ENCODE measurements around the gene MRPL45. TPM values are rescaled to one million over a fixed set of nuclear protein-coding genes. Genes with fewer than 3 reads are reported as not detected.

Gene MRPL45
- total RNA-seq, 1 experiment from 2014 or later, result 60.3 TPM

DNA sequence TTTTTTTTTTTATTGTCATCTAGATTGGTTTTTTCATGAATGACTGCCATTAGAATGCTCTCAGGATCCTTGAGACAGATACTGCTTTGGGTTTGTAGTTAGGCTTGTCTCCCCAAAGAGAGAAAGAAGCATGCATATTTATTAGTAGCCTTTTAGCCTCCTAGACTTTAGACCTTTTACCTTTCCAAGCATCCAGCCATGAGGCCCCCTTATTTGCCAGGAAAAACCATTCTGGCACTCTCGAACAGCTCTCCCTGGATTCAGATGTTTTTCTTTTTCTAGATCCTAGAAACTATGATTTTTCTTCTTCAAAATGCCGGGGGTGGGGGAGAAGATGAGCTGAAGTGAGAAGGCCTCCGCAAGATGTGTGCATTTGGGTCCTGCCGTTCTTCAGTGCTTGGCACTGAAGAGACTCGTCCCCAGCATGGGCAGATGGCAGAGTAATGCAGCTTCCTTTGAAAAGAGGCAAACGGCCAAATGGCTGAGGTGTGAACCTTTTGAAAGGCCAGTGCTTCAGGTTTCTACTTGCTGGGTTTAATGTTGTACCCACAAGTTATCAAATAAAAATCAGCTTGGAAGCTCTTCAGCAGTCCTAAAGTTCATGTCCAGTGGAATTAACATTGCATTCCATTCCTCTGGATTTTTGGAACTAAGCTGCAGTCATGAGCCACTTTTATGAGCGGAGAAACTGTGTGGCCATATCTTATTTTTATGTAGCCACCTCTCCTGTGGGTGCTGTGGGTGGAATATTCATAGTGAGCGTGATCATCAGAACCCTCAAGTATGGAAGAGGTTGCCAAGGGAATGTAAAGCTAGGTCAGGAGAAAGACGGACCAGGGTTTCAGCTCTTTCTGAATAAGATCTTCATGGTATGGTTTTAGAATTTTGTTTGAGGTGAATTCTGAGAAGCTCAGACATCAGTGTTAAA lies 61.9 kb downstream of the MRPL45 start:
- POLR2A ChIA-PET, result interaction anchor here (0.6 kb wide), 1 partner anchor 49 kb away, joined by 6 read pairs; no protein-coding TSS in a partner anchor
- CTCF ChIA-PET, result interaction anchor here (1.0 to 2.9 kb wide), 7 partner anchors 9 to 55 kb away, joined by 3 to 21 read pairs (median 6); no protein-coding TSS in a partner anchor
- Mint-ChIP-seq H3K4me1 (peaks cover 61% of the 10 kb centered on the region), H3K36me3 (no peaks in the 10 kb centered on the region; the same call in 1 of the 2 replicates), H3K9me3 (no peaks in the 10 kb centered on the region), H3K27me3 (ENCODE audit: low read depth) (no peaks in the 10 kb centered on the region), H3K27ac (peak overlapping the region; percentile 46; the same call in 1 of the 2 replicates), H3K4me3 (no peak overlapping the region)
- no peak for DNase-seq (ENCODE audit: low spot score)
- no peak for TF ChIP-seq ESRRA (CRISPR knock-in tag; IDR thresholded peaks at IDR 0.05; ENCODE audit: borderline replicate concordance)
- TF ChIP-seq, protein P1, sequence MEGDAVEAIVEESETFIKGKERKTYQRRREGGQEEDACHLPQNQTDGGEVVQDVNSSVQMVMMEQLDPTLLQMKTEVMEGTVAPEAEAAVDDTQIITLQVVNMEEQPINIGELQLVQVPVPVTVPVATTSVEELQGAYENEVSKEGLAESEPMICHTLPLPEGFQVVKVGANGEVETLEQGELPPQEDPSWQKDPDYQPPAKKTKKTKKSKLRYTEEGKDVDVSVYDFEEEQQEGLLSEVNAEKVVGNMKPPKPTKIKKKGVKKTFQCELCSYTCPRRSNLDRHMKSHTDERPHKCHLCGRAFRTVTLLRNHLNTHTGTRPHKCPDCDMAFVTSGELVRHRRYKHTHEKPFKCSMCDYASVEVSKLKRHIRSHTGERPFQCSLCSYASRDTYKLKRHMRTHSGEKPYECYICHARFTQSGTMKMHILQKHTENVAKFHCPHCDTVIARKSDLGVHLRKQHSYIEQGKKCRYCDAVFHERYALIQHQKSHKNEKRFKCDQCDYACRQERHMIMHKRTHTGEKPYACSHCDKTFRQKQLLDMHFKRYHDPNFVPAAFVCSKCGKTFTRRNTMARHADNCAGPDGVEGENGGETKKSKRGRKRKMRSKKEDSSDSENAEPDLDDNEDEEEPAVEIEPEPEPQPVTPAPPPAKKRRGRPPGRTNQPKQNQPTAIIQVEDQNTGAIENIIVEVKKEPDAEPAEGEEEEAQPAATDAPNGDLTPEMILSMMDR (IDR thresholded peaks at IDR 0.05), result no peak
- no peak for TF ChIP-seq GRHL2 (CRISPR knock-in tag; IDR thresholded peaks at IDR 0.05; ENCODE audit: insufficient replicate concordance, severe bottlenecking)
- TF ChIP-seq, protein P2, sequence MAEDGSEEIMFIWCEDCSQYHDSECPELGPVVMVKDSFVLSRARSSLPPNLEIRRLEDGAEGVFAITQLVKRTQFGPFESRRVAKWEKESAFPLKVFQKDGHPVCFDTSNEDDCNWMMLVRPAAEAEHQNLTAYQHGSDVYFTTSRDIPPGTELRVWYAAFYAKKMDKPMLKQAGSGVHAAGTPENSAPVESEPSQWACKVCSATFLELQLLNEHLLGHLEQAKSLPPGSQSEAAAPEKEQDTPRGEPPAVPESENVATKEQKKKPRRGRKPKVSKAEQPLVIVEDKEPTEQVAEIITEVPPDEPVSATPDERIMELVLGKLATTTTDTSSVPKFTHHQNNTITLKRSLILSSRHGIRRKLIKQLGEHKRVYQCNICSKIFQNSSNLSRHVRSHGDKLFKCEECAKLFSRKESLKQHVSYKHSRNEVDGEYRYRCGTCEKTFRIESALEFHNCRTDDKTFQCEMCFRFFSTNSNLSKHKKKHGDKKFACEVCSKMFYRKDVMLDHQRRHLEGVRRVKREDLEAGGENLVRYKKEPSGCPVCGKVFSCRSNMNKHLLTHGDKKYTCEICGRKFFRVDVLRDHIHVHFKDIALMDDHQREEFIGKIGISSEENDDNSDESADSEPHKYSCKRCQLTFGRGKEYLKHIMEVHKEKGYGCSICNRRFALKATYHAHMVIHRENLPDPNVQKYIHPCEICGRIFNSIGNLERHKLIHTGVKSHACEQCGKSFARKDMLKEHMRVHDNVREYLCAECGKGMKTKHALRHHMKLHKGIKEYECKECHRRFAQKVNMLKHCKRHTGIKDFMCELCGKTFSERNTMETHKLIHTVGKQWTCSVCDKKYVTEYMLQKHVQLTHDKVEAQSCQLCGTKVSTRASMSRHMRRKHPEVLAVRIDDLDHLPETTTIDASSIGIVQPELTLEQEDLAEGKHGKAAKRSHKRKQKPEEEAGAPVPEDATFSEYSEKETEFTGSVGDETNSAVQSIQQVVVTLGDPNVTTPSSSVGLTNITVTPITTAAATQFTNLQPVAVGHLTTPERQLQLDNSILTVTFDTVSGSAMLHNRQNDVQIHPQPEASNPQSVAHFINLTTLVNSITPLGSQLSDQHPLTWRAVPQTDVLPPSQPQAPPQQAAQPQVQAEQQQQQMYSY (CRISPR knock-in tag; IDR thresholded peaks at IDR 0.05), result no peak
- TF ChIP-seq, protein P3, sequence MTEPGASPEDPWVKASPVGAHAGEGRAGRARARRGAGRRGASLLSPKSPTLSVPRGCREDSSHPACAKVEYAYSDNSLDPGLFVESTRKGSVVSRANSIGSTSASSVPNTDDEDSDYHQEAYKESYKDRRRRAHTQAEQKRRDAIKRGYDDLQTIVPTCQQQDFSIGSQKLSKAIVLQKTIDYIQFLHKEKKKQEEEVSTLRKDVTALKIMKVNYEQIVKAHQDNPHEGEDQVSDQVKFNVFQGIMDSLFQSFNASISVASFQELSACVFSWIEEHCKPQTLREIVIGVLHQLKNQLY (CRISPR knock-in tag; IDR thresholded peaks at IDR 0.05), result no peak
- TF ChIP-seq, protein P4, sequence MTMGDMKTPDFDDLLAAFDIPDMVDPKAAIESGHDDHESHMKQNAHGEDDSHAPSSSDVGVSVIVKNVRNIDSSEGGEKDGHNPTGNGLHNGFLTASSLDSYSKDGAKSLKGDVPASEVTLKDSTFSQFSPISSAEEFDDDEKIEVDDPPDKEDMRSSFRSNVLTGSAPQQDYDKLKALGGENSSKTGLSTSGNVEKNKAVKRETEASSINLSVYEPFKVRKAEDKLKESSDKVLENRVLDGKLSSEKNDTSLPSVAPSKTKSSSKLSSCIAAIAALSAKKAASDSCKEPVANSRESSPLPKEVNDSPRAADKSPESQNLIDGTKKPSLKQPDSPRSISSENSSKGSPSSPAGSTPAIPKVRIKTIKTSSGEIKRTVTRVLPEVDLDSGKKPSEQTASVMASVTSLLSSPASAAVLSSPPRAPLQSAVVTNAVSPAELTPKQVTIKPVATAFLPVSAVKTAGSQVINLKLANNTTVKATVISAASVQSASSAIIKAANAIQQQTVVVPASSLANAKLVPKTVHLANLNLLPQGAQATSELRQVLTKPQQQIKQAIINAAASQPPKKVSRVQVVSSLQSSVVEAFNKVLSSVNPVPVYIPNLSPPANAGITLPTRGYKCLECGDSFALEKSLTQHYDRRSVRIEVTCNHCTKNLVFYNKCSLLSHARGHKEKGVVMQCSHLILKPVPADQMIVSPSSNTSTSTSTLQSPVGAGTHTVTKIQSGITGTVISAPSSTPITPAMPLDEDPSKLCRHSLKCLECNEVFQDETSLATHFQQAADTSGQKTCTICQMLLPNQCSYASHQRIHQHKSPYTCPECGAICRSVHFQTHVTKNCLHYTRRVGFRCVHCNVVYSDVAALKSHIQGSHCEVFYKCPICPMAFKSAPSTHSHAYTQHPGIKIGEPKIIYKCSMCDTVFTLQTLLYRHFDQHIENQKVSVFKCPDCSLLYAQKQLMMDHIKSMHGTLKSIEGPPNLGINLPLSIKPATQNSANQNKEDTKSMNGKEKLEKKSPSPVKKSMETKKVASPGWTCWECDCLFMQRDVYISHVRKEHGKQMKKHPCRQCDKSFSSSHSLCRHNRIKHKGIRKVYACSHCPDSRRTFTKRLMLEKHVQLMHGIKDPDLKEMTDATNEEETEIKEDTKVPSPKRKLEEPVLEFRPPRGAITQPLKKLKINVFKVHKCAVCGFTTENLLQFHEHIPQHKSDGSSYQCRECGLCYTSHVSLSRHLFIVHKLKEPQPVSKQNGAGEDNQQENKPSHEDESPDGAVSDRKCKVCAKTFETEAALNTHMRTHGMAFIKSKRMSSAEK (CRISPR knock-in tag; IDR thresholded peaks at IDR 0.05; ENCODE audit: borderline replicate concordance), result no peak
- TF ChIP-seq NR1H2 (CRISPR knock-in tag; IDR thresholded peaks at IDR 0.05), result no peak
- ATAC-seq, result no peak

DNA sequence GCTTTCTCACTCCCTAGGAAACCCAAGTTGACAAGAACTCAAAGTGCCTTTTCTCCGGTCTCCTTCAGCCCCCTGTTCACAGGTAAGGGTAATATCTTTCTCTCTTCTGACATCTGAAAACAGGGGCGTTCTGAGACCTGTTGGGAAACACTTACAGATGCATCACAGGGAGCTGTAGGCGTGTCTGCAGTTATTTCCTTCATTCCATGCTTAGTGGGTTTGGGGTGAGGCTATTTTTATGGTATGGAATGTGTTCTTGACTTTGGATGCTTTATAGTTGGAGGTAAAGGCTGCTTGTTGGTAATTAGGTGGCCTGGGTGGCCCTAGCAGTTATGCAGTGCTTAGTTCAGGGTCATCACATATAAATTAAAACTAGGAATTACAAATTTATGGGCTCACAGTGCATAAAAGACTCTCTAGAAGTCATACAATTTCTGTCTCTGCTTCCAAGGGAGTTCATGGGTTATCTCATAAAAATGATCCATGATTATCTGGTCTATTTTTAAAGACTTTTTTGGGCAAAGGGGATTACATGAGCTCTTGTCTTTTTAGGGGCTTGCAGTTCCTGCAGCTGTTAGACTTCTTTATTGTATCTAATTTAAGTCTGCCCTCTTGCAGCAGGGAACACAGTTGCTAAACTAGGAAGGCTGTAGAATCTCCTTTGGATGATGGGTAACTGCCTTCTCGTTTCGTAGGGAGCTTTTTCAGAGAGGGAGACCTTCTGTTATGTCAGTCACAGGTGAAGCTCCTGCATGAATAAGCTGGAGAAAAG lies 64.9 kb downstream of the MRPL45 start:
- H3K27me3 Mint-ChIP-seq (ENCODE audit: low read depth), result no peaks in the 10 kb centered on the region
- CTCF ChIA-PET, result interaction anchor here (0.6 to 2.8 kb wide), 10 partner anchors 10 to 50 kb away, joined by 3 to 13 read pairs (median 7); partner anchors contain the start of gene SOCS7
- no peaks in the 10 kb centered on the region for H3K9me3 Mint-ChIP-seq
- DNase-seq (ENCODE audit: low spot score) (no peak), ATAC-seq (no peak)
- H3K4me3 Mint-ChIP-seq, result 0 out of 2 replicates have a peak overlapping the region, but pooled peaks have one; percentile 4
- H3K27ac Mint-ChIP-seq, result peak overlapping the region; percentile 71
- POLR2A ChIA-PET, result interaction anchor here (0.5 kb wide), 1 partner anchor 89 kb away, joined by 6 read pairs; no protein-coding TSS in a partner anchor
- peaks cover 12% of the 10 kb centered on the region; the same call in 1 of the 2 replicates for H3K36me3 Mint-ChIP-seq
- H3K4me1 Mint-ChIP-seq, result peaks cover 43% of the 10 kb centered on the region
- TF ChIP-seq ZNF219 (CRISPR knock-in tag; IDR thresholded peaks at IDR 0.05; ENCODE audit: borderline replicate concordance), result no peak
- no peak for TF ChIP-seq SMAD4 (CRISPR knock-in tag; IDR thresholded peaks at IDR 0.05)
- TF ChIP-seq OVOL2 (CRISPR knock-in tag; IDR thresholded peaks at IDR 0.05; ENCODE audit: borderline replicate concordance), result no peak
- TF ChIP-seq EMX1 (CRISPR knock-in tag; IDR thresholded peaks at IDR 0.05), result no peak
- TF ChIP-seq TEAD1 (CRISPR knock-in tag; IDR thresholded peaks at IDR 0.05), result no peak
- no peak for TF ChIP-seq NR3C1 (CRISPR knock-in tag; conservative IDR thresholded peaks at IDR 0.05; ENCODE audit: low read depth)
